Measurements from ENCODE around the gene SLC4A2.

SLC4A2 gene

GRCh38 chr7:151124481-151124880, 65.1 kb downstream of the SLC4A2 start:
- DNase-seq (ENCODE audit: extremely low read depth, low read depth), result no peak
- no peak for TF ChIP-seq CTCF (IDR thresholded peaks at IDR 0.05; ENCODE audit: low read depth, low read length)

GRCh38 chr7:151124899-151125399, 65.6 kb downstream of the SLC4A2 start:
- DNase-seq (ENCODE audit: extremely low read depth, low read depth), result no peak
- TF ChIP-seq CTCF (IDR thresholded peaks at IDR 0.05; ENCODE audit: low read depth, low read length), result no peak

GRCh38 chr7:151125470-151125845, 66.1 kb downstream of the SLC4A2 start:
- no peak for DNase-seq (ENCODE audit: extremely low read depth, low read depth)
- TF ChIP-seq CTCF (IDR thresholded peaks at IDR 0.05; ENCODE audit: low read depth, low read length), result peak; percentile 11

- DNase-seq (ENCODE audit: extremely low read depth, low read depth), result no peak
- TF ChIP-seq CTCF (IDR thresholded peaks at IDR 0.05; ENCODE audit: low read depth, low read length), result no peak
Observed at GRCh38 chr7:151125846-151126481, 66.6 kb downstream of the SLC4A2 start.
